ACHN (cell line): ENCODE data around the gene ACOT9.
"Not testable (repeated sequence)": the region's sequence is repeated elsewhere in the genome, so short reads cannot be mapped to it uniquely, and the experiment has no call there.

Experiments used
- DNase-seq: peaks from one replicate; pipeline ENCODE4 v3.0.0-alpha.2; 2015
- in situ Hi-C: cut with HindIII; loops from 2 replicates; pipeline ENCODE4 v1.10.0; 2017; ENCODE audit warnings: low sequenced_read_pairs, low pct_ligation_motif_present, low pct_unique_long_range_greater_than_20kb

The ACOT9 gene

DNA sequence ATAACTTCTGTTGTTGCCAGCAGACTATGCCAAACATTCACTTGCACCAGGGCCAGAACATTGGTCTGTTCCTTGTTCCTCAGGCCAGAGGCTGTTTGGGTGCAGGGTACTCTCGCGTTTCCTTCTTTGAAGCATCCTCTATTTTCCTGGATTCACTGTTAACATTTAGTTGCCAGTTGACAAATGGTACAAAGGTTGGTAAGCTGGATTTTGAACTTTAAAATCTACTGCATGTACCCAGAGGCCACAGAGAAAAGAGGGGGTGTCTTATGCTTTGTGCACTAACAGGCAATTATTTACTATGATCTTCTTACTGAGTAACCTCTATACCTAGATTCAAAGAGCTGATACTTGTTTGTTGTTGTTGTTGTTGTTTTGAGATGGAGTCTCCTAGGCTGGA is 27.1 kb upstream of the ACOT9 start:
- DNase-seq, result no peak
- in situ Hi-C loops, result no loop called here

DNA sequence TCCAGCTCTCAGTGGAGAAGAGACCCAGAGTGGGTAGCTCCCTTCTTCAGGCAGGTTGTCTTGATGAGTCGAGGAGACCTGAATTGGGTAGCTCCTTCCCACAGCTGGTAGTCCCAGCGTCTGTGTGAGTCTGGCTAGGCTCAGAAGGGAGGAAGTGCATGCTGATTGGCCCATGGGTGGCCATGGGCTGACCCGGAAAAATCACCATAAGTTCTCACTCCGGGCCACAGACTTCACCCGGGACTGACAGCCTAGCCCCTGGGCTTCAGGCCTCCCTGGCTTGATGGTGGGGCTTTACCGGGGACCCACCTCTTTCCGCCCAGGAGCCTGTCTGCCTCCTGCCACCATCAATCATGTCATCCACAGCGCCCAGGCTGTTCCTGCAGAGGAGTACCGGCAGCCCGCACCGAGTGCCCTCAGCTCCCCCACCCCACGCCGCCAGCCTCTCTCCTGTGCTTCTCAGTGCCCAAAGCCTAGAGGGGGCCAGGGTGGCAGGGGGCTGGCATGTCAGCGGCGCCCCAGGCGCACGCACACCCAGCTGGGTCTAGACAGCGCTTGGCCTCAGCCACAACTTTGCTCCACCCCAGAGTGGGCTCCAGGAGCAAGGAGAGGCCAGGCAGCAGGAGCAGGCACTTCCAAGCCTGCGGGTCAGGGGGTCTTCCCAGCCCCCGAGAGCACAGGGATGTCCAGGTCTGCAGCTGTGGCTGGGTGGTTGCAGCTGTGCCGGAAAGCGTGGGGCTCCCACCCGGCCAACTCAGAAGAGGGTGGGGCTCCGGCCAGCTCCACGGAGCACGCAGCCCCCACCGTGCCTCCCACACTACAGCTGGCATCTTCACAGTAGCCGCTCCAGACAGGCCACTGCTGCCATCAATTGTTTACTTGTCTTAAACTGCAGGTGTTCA is 23.8 kb upstream of the ACOT9 start:
- DNase-seq, result no peak
- in situ Hi-C loops, result no loop called here

DNA sequence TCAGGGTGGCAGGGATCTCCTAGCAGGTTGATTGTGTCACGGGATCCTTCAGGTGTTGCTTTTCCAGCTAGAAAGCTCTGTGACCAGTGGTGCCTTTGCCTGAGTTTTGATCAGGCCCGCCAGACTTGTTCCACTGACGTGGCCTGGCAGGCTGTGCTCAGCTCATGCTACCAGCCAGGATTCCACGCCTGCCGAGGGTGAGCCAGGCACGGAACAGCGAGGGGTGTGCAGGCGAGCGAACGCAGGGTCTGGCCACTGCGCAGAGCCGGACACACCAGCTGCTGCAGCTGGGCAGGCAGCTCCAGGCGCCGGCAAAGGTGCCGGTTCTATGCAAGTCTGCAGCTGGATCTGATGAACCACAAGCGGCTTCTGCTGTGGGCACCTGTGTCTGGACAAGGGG is 22.8 kb upstream of the ACOT9 start:
- DNase-seq, result no peak
- in situ Hi-C loops, result no loop called here

DNA sequence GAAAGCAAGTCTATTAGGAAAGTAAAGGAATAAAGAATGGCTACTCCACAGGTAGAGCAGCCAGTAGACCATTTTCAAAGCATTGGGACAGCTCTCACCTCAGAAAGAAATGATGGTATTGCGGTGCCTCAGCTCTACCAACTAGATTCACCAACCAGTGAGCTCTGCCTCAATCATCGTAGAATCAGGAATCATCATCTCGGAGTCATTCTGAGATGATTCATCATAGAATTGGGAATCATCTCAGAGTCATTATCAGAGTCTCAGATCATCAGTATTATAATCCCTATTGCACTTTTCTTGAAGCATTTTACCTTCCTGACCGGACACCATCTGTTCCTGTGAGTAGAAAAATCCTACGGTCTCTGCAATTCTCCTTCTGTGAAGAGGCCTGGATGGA is 22.4 kb upstream of the ACOT9 start:
- in situ Hi-C loops, result no loop called here
- DNase-seq, result no peak

DNA sequence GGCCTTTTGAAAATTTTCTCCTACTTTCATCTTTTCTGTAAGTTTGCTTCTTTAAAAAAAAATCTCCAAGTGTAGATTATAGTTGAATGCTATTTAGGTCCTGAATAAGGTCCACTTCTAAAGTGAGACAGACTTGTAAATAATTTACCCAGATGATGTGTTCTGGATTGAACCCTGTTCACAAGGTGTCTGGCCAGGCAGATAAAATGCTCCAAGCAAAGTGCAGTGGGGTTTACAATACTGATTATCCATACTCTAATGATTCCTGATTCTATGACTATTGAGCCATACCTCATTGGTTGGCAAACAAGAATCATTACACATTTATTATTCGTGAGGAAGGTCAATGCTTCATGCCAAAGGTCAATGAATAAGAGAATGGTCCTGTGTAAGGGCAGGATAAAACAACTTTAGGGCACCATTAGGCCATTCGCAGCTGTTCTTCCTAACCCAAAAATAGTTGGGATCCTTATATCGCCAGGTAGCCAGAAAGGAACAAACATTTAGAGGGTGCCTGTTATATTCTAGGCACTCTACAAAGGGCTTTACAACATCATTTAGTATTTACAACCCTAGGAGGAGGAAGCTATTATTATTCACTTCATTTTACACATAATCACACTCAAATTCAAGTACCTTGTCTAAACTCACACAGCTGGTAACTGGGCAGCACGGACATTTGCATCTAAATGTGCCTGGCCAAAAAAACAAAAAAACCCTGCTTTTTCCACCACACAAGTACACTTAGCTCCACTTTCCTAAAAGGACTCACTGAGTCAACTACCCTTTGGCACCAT is 21.3 kb upstream of the ACOT9 start:
- DNase-seq, result no peak
- in situ Hi-C loops, result no loop called here

DNA sequence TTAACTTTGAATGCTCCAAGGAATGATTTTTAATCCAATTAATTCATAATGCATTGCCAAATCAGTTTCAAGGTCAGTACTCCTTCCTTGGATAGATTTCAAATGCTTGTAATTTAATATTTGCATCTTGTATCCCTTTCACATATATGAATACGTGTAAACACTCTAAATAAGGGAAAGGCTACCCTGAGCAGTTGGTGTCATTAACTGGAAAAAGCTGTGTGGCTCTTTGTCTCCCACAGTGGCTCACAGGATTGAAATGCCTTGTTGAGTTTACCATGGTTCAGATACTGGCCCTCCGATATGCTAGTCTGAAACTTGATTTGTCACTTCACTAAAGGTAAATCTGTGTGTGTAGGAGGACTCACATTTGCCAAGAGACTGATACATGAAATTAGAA is 16.7 kb upstream of the ACOT9 start:
- no peak for DNase-seq
- in situ Hi-C loops, result no loop called here

DNA sequence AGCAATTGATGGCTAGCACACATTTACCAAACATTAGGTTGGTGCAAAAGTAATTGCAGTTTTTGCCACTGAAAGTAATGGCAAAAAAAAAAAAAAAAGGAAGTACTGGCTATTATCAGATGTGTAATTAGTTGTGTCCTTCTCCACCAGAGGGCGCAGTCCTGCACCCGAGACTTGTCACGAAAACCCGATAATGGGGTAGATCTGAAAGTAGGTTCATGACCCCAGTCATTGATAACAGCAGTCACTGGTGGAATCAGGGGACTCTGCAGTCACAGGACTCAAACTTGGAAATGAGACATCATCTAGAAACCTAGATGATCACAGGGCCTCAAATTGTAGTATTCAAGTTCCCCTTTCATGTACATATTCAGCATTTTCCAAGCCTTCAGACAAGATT is 13.1 kb upstream of the ACOT9 start:
- DNase-seq, result peak; percentile 47
- in situ Hi-C loops, result no loop called here

DNA sequence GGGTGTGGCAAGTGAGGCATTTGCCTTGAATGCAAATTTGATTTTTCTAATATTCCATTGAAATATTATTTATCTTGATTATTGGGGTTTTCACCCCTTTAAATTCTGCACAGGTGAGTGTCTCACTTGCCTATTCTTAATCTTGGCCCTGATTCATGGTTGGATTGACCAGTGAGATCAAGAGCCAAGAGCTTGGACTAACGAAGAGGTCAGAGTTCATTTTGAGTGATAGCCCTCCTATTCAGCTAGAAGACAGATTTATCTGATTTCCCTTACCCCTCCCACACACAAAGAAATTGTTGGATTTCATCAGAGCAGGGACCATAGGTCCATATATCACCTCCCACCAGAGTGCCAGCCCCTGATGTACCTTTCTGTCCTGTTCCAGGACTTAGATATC is 11.6 kb upstream of the ACOT9 start:
- no peak for DNase-seq

DNA sequence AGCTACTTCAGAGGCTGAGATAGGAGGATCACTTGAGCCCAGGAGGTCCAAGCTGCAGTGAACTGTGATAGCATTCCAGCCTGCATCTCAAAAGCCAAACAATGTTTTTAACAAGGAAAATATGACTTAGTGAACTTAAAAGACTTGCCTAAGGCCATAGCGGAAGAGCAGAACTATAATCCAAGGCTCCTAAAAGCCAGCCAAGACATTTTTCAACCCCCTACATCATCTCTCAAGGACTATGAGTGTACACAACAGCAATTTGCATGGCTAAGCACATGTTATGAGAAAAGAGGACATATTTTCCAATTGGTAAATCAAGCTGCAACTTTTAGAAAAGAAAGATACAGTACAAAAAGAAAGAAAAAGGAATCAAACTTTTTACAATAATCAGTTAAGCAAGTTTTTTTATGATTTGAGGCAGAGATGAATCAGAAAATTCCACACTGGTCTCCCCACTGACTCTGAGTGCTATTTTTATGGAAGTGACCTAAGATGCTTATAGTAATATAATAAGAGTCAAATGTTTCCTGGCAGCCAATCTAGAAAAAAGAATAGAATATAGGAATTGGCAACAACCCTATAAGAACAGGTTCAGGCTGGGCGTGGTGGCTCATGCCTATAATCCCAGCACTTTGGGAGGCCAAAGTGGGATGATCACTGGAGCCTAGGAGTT is 9.8 kb upstream of the ACOT9 start:
- DNase-seq, result peak; percentile 5
- in situ Hi-C loops, result no loop called here

More for the DNA sequence above, 11.6 kb upstream of the ACOT9 start:
- in situ Hi-C loops, result no loop called here

DNA sequence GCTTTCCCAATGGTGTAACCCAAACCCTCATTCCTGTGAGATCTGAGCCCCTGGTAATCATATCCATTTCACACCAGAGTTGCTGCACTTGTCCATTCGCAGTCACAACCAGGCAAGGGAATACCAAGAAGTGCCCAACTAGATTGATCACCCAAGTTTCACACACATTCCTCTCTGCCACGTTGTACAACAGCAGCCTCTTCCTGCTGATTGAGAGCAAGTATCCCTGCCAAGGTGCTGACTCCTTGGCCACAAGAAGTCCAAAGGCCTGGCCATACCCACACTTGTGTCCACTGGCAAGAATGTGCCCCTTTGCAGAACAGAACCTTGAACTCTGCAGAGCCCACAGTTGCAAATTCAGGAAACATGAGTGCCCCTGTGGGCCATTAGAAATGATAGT is 6.5 kb upstream of the ACOT9 start:
- in situ Hi-C loops, result no loop called here
- no peak for DNase-seq

DNA sequence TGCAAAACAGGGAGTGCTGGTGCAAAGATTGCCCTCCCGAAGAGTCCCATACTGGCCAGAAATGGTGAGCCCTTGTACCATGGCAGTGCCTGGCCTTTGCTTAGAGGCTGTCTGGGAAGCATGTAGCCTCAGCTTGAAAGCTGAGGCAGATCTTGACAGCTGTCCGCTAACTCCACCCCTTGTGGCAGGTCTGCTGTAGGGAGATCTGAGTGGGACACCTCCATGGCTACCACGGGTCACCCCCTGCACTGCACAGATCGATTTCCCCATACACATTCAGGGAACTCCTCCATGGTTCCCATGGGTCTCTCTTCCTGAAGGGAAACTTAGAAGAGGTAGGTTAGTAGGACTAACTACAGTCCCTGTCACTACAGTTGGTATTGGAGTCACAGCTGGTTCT is 6.1 kb upstream of the ACOT9 start:
- no peak for DNase-seq
- in situ Hi-C loops, result no loop called here

DNA sequence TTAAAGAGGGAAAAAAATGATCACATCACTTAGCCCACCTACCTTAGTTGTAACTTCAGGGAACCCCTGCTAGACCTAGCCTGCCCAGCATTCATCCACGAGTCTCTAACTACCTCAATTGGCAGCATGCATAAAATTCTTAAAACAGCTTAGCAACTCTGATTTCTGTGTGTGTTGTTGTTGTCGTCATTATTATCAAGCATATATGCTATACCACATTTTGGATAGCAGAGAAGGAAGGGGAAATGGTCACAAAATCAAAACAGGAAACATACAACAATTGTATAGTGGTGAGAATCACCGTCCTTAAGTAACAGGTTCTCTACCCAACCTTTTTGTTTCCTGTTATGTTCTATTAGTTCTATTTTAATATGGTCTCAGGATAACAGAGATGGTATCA is 2.7 kb upstream of the ACOT9 start:
- no peak for DNase-seq
- in situ Hi-C loops, result no loop called here

DNA sequence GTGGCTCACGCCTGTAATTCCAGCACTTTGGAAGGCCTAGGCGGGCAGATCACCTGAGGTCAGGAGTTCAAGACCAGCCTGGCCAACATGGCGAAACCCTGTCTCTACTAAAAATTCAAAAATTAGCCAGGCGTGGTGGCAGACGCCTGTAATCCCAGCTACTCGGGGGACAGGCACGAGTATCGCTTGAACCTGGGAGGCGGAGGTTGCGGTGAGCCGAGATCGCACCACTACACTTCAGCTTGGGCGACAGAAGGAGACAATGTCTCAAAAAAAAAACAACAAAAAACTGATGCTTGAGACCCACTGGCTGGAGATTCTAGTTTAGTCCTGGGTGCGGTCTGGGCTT is 521 bp upstream of the ACOT9 start:
- in situ Hi-C loops, result not testable (repeated sequence)

DNA sequence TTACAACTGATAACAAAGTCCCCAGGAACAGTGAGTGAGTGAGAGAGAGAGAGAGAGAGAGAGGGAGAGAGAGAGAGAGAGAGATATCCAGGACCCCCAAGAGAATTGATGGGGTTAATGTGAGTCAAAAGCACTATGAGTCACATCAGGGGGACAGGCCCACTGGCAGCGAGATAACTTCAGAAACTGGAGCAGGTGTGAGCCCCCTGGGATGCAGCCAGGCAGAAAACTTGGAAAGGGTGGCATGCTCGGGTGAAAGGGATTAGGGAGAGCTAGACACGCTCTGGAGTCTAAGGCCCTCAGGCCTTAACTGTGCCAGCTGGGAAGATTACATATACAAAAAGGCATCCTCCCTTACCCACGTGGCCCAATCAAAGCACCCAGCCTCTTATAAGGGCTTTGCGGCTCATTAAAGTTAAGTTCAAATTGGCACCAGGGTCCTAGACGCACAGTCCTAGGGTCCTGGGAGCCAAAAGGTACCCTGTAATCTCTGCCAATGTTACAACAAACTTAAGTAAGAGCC is 841 bp downstream of the ACOT9 start:
- peak; percentile 78 for DNase-seq
- in situ Hi-C loops, result no loop called here

More for the DNA sequence above, 521 bp upstream of the ACOT9 start:
- not testable (repeated sequence) for DNase-seq

DNA sequence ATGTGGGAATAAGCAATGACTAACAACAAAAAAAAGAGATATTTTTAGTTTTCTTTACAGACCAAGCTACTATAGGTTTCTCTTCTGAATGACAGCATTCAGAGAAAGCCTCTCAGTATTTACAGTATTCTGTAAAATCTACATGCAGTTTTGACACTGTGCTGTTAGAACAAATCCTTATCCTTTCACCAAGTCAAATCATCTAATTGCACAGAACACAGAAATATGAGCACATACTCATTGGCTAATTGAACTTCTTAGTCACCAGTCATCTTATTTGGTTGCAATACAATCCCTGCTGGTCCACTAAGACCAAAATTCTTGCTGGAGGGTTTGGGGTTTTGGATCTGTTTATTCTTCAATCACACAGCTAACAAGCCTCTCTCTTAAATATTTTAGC is 5.7 kb downstream of the ACOT9 start:
- no peak for DNase-seq
- in situ Hi-C loops, result no loop called here

DNA sequence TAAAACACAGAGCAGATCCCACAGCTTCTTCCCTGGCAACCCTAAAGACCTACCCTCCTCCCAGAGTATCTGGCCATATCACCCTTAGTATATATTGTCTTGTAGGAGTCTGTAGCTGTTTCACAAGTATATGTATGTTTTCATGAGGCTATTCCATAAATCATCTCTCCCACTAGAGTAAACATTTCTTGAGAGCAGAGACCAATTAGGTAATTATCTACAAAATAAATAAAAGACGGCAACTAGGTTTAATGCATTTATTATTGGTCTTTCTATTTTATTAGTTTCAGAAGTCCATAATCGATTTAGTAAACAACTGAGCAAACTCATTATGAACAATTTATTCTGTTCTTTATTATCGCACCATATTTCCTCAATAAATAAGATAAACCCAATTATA is 7.0 kb downstream of the ACOT9 start:
- in situ Hi-C loops, result no loop called here
- DNase-seq, result no peak

DNA sequence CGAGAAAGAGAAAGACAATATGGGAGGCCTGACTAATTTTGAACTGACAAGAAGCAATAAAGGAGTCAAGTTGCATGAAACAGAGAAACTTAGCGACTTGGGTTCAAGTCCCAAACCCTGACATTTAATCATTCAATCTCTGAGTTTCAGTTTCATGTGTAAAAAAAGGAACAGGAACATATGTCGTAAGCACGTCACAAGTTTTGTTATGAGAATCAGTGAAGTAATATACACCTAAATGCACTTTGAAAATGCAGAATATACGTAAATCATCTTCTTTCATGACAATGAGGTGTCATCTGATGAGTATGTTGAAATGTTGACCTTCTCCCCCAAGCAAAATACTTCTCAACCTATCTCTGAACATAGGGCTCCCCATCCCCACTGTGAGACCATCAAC is 10.4 kb downstream of the ACOT9 start:
- no peak for DNase-seq
- in situ Hi-C loops, result no loop called here

DNA sequence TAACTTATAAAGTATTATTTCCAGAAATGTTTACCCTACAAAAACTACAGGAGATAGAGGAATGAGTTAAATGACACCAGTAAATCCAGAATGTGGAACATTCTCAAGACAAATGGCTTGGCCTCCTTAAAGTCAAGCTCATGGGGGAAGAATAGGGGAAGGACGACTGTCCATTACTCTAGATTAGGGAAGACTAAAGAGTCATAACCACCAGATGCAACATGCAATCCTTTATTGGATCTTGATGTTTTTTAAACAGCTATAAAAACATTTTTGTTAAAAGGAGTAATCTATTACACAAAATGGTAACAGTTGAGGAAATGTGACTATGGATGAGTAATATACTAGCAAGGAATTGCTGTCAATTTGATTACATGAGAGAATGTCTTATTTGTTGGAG is 11.1 kb downstream of the ACOT9 start:
- in situ Hi-C loops, result no loop called here
- no peak for DNase-seq

DNA sequence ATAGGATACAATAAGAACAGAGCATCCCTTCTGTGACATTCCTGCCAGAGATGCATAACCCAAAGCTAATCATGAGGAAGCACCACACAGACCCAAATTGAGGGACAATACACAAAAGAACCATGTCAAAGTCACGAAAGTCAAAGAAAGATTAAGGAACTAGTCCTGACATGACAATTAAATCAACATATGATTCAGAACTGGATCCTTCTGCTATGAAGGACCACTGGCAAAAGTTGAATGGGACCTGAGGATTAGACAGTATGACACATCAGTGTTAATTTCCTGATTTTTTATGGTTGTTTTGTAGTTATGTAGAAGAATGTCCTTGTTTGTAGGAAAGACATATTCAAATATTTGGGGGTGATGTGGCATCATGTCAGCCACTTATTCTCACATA is 13.9 kb downstream of the ACOT9 start:
- in situ Hi-C loops, result no loop called here
- no peak for DNase-seq
